Liver (tissue), 9 donors: ENCODE measurements around the gene GREM2. TPM values are rescaled to one million over a fixed set of nuclear protein-coding genes. Genes with fewer than 3 reads are reported as not detected.

Experiments
- DNase-seq: peaks from one replicate; pipeline ENCODE4 v3.0.0-alpha.2; 2017; ENCODE audit warnings: low spot score
- H3K27ac ChIP-seq, 2 donors: one replicate each; pipeline ENCODE4 v1.7.0; 2013; ENCODE audit warnings: inconsistent platforms in 2 of 2, low read length in 2 of 2, control low read depth in 1 of 2, low read depth in 1 of 2, mild to moderate bottlenecking in 1 of 2
- H3K27me3 ChIP-seq, 4 donors: one replicate each; pipeline versions ENCODE4 v1.6.1 to v1.7.0; 2013; ENCODE audit warnings: low read length in 3 of 4, inconsistent platforms in 1 of 4, mild to moderate bottlenecking in 1 of 4, moderate library complexity in 1 of 4; ENCODE audit not compliant: control insufficient read depth in 4 of 4, insufficient read depth in 4 of 4
- H3K36me3 ChIP-seq, 4 donors: one replicate each; pipeline versions ENCODE4 v1.6.1 to v1.7.0; 2013; ENCODE audit warnings: low read length in 3 of 4, mild to moderate bottlenecking in 3 of 4, low read depth in 1 of 4, moderate library complexity in 1 of 4; ENCODE audit not compliant: control insufficient read depth in 4 of 4, insufficient read depth in 3 of 4
- H3K4me1 ChIP-seq, 4 donors: one replicate each; pipeline versions ENCODE4 v1.6.1 to v1.7.0; 2013; ENCODE audit warnings: low read length in 3 of 4, mild to moderate bottlenecking in 3 of 4, moderate library complexity in 1 of 4; ENCODE audit not compliant: control insufficient read depth in 4 of 4, insufficient read depth in 4 of 4
- H3K4me3 ChIP-seq, 3 donors: one replicate each; pipeline versions ENCODE4 v1.6.1 to v1.7.0; 2013; ENCODE audit warnings: low read length in 3 of 3, control low read depth in 1 of 3, low read depth in 1 of 3, mild to moderate bottlenecking in 1 of 3
- H3K9ac ChIP-seq, 2 donors: one replicate each; pipeline ENCODE4 v1.7.0; 2013; ENCODE audit warnings: low read length in 2 of 2, mild to moderate bottlenecking in 2 of 2, moderate library complexity in 2 of 2, control low read depth in 1 of 2, low read depth in 1 of 2
- H3K9me3 ChIP-seq, 4 donors: one replicate each; pipeline versions ENCODE4 v1.6.1 to v1.7.0; 2013; ENCODE audit warnings: low read length in 3 of 4; ENCODE audit not compliant: control insufficient read depth in 4 of 4
- EGR1 ChIP-seq, 2 donors: IDR thresholded peaks; 2 replicates each; pipeline ENCODE4 v1.6.1; 2016 to 2018; ENCODE audit warnings: antibody characterized with exemption in 2 of 2, low read depth in 2 of 2
- FOXA1 ChIP-seq: IDR thresholded peaks from 2 replicates; pipeline ENCODE4 v1.6.1; 2016; ENCODE audit warnings: antibody characterized with exemption
- FOXA2 ChIP-seq: IDR thresholded peaks from 2 replicates; pipeline ENCODE4 v1.6.1; 2016; ENCODE audit warnings: antibody characterized with exemption
- GABPA ChIP-seq, 2 donors: IDR thresholded peaks in 1 of 2; conservative IDR thresholded peaks in 1 of 2; 2 replicates each; pipeline ENCODE4 v1.6.1; 2016; ENCODE audit warnings: antibody characterized with exemption in 2 of 2, mild to moderate bottlenecking in 1 of 2, moderate library complexity in 1 of 2
- HNF4A ChIP-seq, 2 donors: conservative IDR thresholded peaks; 2 replicates each; pipeline ENCODE4 v1.6.1; 2016; ENCODE audit warnings: antibody characterized with exemption in 2 of 2, mild to moderate bottlenecking in 2 of 2
- HNF4G ChIP-seq: IDR thresholded peaks from 2 replicates; pipeline ENCODE4 v1.6.1; 2016; ENCODE audit warnings: antibody characterized with exemption
- JUND ChIP-seq, 2 donors: IDR thresholded peaks; 2 replicates each; pipeline ENCODE4 v1.6.1; 2016; ENCODE audit warnings: antibody characterized with exemption in 2 of 2
- NR2F2 ChIP-seq: IDR thresholded peaks from 2 replicates; pipeline ENCODE4 v1.6.1; 2016; ENCODE audit warnings: antibody characterized with exemption
- RAD21 ChIP-seq, 2 donors: IDR thresholded peaks; 2 replicates each; pipeline ENCODE4 v1.6.1; 2016; ENCODE audit warnings: antibody characterized with exemption in 2 of 2, mild to moderate bottlenecking in 2 of 2
- TAF1 ChIP-seq: conservative IDR thresholded peaks from 2 replicates; pipeline ENCODE4 v1.6.1; 2016; ENCODE audit warnings: antibody characterized with exemption, mild to moderate bottlenecking
- YY1 ChIP-seq: IDR thresholded peaks from 2 replicates; pipeline ENCODE4 v1.6.1; 2016; ENCODE audit warnings: antibody characterized with exemption, mild to moderate bottlenecking
- WGBS: extraction: QIAGEN DNeasy Blood & Tissue Kit; methylation state at CpG from one replicate; pipeline ENCODE4 v1.1.7; 2013; 5-methylcytosine and 5-hydroxymethylcytosine counted together
- polyA plus RNA-seq, 2 donors: library from polyadenylated mRNA; stranded (reverse) in 1 of 2; unstranded in 1 of 2; fragments of 200-250 nt in 1 of 2; fragments of >200 nt in 1 of 2; fragmentation: Nextera tagmentation in 1 of 2; extraction: Ambion mirVana in 1 of 2; gene quantifications; one replicate each; pipeline versions ENCODE4 v1.2.1 to v1.2.3, GENCODE V29; 2013 to 2015
- total RNA-seq, 2 donors: library from RNA; depleted of rRNA; stranded (reverse); fragments of >200 nt; gene quantifications; one replicate each; pipeline ENCODE4 v1.2.3, GENCODE V29; 2014
- TF ChIP-seq, protein P1 (sequence below): IDR thresholded peaks from 2 replicates; pipeline ENCODE4 v1.6.1; 2016; ENCODE audit warnings: antibody characterized with exemption
- TF ChIP-seq, protein P2 (sequence below): fragments of 150-350 bp; IDR thresholded peaks from 2 replicates; pipeline ENCODE4 v1.5.1; 2017; ENCODE audit warnings: improper control_type of control experiment, low read depth, low read length; ENCODE audit not compliant: missing input control
- TF ChIP-seq, protein P3 (sequence below): IDR thresholded peaks from 2 replicates; pipeline ENCODE4 v1.6.1; 2016; ENCODE audit warnings: antibody characterized with exemption, mild to moderate bottlenecking
- TF ChIP-seq, protein P4 (sequence below): IDR thresholded peaks from 2 replicates; pipeline ENCODE4 v1.6.1; 2016; ENCODE audit warnings: antibody characterized with exemption
- donor health status: healthy.
- donor health status: healthy.
- donor health status: healthy.
- donor health status: healthy.
- donor health status: healthy.

The GREM2 gene
- total and polyA plus RNA-seq, 4 donors = 0.19 to 19.5 (median 4.3) TPM

DNA sequence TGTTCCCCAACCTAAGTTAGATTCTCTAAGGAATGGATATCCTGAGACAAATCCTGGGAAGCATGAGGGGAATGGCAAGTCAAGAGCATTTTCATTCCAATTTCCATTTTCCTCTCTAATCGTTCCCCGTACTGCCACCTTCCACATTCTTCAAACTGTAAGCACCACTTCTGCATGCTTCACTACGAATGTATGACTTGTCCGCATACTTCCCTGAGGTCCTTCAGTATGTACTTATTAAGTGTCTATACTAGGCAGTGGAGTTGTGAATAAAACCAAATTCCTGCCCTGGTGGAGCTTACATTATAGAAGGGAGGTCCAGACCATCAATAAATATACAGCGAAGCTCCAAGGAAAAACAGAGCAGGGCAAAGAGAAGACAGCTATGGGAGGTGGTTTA, 154.8 kb downstream of the GREM2 start:
- Histone ChIP-seq H3K27me3 (no peaks in the 10 kb centered on the region), H3K4me3 (no peak overlapping the region), H3K9ac (no peak overlapping the region), H3K4me1 (no peaks in the 10 kb centered on the region), H3K36me3 (no peaks in the 10 kb centered on the region), H3K9me3 (no peaks in the 10 kb centered on the region), H3K27ac (no peak overlapping the region)
- TF ChIP-seq HNF4G (no peak), GABPA (IDR thresholded peaks at IDR 0.05 in 1 of 2, conservative IDR thresholded peaks at IDR 0.05 in 1 of 2) (no peak), NR2F2 (no peak), FOXA2 (no peak), HNF4A (conservative IDR thresholded peaks at IDR 0.05) (no peak), JUND (IDR thresholded peaks at IDR 0.05) (no peak), EGR1 (IDR thresholded peaks at IDR 0.05; ENCODE audit: low read depth in 2 of 2) (no peak), RAD21 (IDR thresholded peaks at IDR 0.05) (no peak), YY1 (no peak), TAF1 (no peak), FOXA1 (no peak)
- TF ChIP-seq, protein P1, sequence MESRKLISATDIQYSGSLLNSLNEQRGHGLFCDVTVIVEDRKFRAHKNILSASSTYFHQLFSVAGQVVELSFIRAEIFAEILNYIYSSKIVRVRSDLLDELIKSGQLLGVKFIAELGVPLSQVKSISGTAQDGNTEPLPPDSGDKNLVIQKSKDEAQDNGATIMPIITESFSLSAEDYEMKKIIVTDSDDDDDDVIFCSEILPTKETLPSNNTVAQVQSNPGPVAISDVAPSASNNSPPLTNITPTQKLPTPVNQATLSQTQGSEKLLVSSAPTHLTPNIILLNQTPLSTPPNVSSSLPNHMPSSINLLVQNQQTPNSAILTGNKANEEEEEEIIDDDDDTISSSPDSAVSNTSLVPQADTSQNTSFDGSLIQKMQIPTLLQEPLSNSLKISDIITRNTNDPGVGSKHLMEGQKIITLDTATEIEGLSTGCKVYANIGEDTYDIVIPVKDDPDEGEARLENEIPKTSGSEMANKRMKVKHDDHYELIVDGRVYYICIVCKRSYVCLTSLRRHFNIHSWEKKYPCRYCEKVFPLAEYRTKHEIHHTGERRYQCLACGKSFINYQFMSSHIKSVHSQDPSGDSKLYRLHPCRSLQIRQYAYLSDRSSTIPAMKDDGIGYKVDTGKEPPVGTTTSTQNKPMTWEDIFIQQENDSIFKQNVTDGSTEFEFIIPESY = no peak
- TF ChIP-seq, protein P2, sequence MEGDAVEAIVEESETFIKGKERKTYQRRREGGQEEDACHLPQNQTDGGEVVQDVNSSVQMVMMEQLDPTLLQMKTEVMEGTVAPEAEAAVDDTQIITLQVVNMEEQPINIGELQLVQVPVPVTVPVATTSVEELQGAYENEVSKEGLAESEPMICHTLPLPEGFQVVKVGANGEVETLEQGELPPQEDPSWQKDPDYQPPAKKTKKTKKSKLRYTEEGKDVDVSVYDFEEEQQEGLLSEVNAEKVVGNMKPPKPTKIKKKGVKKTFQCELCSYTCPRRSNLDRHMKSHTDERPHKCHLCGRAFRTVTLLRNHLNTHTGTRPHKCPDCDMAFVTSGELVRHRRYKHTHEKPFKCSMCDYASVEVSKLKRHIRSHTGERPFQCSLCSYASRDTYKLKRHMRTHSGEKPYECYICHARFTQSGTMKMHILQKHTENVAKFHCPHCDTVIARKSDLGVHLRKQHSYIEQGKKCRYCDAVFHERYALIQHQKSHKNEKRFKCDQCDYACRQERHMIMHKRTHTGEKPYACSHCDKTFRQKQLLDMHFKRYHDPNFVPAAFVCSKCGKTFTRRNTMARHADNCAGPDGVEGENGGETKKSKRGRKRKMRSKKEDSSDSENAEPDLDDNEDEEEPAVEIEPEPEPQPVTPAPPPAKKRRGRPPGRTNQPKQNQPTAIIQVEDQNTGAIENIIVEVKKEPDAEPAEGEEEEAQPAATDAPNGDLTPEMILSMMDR = no peak
- TF ChIP-seq, protein P3, sequence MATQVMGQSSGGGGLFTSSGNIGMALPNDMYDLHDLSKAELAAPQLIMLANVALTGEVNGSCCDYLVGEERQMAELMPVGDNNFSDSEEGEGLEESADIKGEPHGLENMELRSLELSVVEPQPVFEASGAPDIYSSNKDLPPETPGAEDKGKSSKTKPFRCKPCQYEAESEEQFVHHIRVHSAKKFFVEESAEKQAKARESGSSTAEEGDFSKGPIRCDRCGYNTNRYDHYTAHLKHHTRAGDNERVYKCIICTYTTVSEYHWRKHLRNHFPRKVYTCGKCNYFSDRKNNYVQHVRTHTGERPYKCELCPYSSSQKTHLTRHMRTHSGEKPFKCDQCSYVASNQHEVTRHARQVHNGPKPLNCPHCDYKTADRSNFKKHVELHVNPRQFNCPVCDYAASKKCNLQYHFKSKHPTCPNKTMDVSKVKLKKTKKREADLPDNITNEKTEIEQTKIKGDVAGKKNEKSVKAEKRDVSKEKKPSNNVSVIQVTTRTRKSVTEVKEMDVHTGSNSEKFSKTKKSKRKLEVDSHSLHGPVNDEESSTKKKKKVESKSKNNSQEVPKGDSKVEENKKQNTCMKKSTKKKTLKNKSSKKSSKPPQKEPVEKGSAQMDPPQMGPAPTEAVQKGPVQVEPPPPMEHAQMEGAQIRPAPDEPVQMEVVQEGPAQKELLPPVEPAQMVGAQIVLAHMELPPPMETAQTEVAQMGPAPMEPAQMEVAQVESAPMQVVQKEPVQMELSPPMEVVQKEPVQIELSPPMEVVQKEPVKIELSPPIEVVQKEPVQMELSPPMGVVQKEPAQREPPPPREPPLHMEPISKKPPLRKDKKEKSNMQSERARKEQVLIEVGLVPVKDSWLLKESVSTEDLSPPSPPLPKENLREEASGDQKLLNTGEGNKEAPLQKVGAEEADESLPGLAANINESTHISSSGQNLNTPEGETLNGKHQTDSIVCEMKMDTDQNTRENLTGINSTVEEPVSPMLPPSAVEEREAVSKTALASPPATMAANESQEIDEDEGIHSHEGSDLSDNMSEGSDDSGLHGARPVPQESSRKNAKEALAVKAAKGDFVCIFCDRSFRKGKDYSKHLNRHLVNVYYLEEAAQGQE = no peak
- TF ChIP-seq, protein P4, sequence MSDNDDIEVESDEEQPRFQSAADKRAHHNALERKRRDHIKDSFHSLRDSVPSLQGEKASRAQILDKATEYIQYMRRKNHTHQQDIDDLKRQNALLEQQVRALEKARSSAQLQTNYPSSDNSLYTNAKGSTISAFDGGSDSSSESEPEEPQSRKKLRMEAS = no peak
- 90% methylated on average over 5 of the region's 5 CpGs for WGBS
- DNase-seq = no peak

DNA sequence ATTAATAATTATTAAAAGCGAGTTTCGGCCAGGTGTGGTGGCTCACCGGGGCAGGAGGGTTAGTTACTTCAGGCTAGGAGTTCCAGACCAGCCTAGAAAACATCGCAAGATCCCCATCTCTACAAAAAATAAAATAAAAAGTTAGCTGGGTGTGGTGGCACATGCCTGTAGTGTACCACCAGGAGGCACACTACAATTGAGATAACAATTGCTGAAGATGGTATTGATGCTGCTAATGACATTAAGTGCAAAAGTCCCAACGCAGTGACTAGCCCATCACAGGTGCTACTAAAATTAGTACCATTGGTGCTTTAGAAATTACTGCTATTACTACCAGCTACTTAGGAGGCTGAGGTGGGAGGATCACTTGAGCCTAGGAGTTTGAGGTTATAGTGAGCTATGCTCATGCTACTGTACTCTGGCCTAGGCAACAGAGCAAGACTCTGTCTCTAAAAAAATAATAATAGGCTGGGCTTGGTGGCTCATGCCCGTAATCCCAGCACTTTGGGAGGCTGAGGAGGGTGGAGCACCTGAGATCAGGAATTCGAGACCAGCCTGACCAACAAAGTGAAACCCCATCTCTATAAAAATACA, 156.6 kb downstream of the GREM2 start:
- Histone ChIP-seq H3K36me3 (no peaks in the 10 kb centered on the region), H3K9ac (no peak overlapping the region), H3K4me1 (no peaks in the 10 kb centered on the region), H3K4me3 (no peak overlapping the region), H3K27ac (no peak overlapping the region), H3K9me3 (no peaks in the 10 kb centered on the region), H3K27me3 (no peaks in the 10 kb centered on the region)
- DNase-seq = no peak
- TF ChIP-seq, protein P3 = no peak
- TF ChIP-seq RAD21 (IDR thresholded peaks at IDR 0.05) = peak; percentile 88 to 94
- TF ChIP-seq HNF4A (conservative IDR thresholded peaks at IDR 0.05) = peak in 1 of 2 donors; percentile 8
- TF ChIP-seq, protein P2 = peak; percentile 74
- no peak for TF ChIP-seq HNF4G
- TF ChIP-seq, protein P4 = no peak
- 53% methylated on average over 7 of the region's 7 CpGs for WGBS
